ENCODE data around the gene ESRRA.
"Not testable (repeated sequence)": the region's sequence is repeated elsewhere in the genome, so short reads cannot be mapped to it uniquely, and the experiment has no call there.

Gene ESRRA

DNA sequence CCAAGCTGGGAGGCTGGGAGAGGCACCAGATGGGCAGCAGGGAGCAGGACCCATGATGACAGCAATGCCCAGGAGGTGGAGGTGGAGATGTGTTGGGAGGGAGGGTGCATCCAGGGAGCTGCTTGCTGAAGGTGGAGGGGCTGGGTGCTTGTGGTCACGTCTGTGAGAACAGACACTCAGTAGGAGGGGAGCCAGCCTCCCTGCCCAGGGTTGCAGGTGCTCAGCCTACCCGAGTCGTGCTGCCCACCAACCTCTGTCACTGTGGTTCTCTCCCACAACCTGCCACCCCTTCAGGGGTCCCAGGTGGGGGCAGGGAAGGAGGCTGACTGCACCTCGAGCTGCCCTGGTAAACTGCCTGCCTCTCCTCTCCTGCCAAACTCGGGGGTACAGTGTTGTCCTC lies 18.0 kb downstream of the ESRRA start:
- no peak for DNase-seq (ENCODE audit: low read depth)
- TF ChIP-seq, protein P1, sequence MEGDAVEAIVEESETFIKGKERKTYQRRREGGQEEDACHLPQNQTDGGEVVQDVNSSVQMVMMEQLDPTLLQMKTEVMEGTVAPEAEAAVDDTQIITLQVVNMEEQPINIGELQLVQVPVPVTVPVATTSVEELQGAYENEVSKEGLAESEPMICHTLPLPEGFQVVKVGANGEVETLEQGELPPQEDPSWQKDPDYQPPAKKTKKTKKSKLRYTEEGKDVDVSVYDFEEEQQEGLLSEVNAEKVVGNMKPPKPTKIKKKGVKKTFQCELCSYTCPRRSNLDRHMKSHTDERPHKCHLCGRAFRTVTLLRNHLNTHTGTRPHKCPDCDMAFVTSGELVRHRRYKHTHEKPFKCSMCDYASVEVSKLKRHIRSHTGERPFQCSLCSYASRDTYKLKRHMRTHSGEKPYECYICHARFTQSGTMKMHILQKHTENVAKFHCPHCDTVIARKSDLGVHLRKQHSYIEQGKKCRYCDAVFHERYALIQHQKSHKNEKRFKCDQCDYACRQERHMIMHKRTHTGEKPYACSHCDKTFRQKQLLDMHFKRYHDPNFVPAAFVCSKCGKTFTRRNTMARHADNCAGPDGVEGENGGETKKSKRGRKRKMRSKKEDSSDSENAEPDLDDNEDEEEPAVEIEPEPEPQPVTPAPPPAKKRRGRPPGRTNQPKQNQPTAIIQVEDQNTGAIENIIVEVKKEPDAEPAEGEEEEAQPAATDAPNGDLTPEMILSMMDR (IDR thresholded peaks at IDR 0.05; ENCODE audit: control insufficient read depth, insufficient read depth, low read depth, low read length, missing control alignments) = no peak
- H3K4me3 ChIP-seq (ENCODE audit: control insufficient read depth, low read depth, low read length) = no peak overlapping the region

DNA sequence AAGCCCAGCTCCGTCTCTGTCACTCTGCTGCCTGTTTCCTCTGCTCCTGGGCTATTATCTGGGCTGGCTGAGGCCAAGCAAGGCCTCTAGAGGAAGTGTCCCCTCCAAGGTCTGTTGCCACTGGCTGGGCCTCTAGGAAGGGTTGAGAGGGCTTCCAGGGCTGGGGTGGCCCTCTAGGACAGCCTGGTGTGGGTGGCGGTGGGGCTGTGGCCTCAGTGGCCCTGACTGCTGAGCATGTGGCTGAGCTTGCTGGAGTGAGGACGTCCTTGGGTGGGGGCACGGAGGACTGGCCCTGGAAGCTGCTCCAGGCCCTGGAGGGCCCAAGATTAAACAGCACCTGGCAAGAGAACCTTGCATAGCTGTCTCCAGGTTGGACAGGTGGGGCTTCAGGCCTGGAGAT lies 18.7 kb downstream of the ESRRA start:
- H3K4me3 ChIP-seq (ENCODE audit: control insufficient read depth, low read depth, low read length); DNase-seq (ENCODE audit: low read depth): not testable (repeated sequence)

DNA sequence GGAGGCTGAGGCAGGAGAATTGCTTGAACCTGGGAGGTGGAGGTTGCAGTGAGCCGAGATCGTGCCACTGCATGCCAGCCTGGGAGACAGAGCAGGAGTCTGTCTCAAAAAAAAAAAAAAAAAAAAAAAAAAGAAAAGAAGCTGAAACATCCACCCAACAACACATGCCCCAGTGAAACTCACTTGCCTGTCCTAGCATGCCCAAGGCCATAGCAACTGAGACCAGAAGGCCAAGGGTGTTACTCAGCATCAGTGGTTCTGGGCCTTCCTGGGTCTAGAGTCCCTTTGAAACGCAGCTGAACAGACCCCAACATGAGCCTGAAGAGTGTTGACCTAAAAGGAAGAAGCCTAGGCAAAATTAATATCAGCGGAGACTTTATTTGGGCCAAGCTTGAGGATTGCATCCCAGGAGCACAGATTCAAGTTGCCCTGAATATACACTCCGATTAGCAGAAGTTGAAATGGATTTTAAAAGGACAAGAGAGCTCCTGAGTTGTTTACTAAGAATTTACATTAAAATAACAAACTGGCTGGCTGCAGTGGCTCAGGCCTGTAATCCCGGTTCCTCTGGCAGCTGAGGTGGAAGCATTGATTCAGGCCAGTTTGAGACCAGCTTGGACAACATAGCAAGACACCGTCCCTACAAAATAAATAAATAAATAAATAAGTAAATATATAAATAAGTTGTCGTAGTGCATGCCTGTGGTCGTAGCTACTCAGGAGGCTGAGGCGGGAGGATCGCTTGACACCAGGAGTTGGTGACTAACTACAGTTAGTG lies 19.6 kb downstream of the ESRRA start:
- TF ChIP-seq, protein P1 (IDR thresholded peaks at IDR 0.05; ENCODE audit: control insufficient read depth, insufficient read depth, low read depth, low read length, missing control alignments) = no peak
- no peak for DNase-seq (ENCODE audit: low read depth)

DNA sequence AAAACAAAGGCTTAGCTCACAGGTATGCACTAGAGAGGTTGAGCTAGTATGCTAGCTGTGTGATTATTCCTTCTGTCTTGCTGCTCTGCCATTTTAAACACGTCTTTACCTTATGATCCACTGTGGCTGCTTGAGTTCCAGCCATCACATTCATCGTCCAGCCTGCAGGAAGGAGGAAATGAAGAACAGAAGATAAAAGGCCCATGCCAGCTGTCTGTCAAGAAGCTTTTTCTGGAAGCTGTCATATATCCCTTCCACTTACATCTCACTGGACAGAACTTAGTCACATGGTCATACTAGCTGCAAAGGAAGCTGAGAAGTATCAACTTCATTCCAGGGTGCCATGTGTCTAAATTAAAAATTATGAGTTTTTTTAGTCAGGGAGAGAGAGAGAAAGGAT lies 22.1 kb downstream of the ESRRA start:
- no peak overlapping the region for H3K4me3 ChIP-seq (ENCODE audit: control insufficient read depth, low read depth, low read length)
- DNase-seq (ENCODE audit: low read depth) = no peak
- TF ChIP-seq, protein P1 (IDR thresholded peaks at IDR 0.05; ENCODE audit: control insufficient read depth, insufficient read depth, low read depth, low read length, missing control alignments) = no peak

More for the DNA sequence above, 19.6 kb downstream of the ESRRA start:
- no peak overlapping the region for H3K4me3 ChIP-seq (ENCODE audit: control insufficient read depth, low read depth, low read length)

DNA sequence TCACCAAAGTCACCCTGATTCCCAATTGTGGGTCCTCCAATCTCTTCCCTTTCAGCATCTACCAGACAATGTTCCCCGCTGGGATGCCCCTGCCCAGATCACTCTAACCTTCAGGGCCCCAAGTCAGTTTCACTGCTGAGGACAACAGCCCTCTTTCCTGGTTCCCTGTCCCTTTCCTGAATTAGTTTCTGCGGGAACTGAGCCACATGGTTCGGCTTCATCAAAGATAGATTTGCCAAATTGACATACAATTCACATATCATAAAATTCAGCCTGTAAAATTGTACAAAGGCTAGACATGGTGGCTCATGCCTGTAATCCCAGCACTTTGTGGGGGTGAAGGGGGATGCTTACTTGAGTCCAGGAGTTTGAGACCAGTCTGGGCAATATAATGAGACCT lies 22.7 kb downstream of the ESRRA start:
- DNase-seq (ENCODE audit: low read depth) = no peak
- H3K4me3 ChIP-seq (ENCODE audit: control insufficient read depth, low read depth, low read length) = no peak overlapping the region
- TF ChIP-seq, protein P1 (IDR thresholded peaks at IDR 0.05; ENCODE audit: control insufficient read depth, insufficient read depth, low read depth, low read length, missing control alignments) = no peak

DNA sequence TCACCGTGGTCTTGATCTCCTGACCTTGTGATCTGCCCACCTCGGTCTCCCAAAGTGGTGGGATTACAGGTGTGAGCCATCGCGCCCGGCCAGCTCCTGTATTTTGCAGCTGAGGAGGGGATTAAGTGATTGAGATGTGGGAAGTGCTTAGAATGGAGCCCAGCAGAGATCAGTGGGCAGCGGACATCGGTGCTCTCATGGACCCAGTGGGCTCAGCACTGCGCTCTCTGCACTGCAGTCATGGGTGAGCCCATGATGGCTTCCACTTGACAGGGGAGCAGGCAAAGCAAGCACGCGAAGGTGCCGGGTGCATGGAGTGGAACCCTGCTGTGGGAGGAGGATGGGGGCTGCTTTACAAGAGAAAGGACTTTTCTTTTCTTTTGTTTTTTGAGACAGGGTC lies 25.6 kb downstream of the ESRRA start:
- TF ChIP-seq, protein P1 (IDR thresholded peaks at IDR 0.05; ENCODE audit: control insufficient read depth, insufficient read depth, low read depth, low read length, missing control alignments) = no peak
- no peak overlapping the region for H3K4me3 ChIP-seq (ENCODE audit: control insufficient read depth, low read depth, low read length)
- DNase-seq (ENCODE audit: low read depth) = no peak

DNA sequence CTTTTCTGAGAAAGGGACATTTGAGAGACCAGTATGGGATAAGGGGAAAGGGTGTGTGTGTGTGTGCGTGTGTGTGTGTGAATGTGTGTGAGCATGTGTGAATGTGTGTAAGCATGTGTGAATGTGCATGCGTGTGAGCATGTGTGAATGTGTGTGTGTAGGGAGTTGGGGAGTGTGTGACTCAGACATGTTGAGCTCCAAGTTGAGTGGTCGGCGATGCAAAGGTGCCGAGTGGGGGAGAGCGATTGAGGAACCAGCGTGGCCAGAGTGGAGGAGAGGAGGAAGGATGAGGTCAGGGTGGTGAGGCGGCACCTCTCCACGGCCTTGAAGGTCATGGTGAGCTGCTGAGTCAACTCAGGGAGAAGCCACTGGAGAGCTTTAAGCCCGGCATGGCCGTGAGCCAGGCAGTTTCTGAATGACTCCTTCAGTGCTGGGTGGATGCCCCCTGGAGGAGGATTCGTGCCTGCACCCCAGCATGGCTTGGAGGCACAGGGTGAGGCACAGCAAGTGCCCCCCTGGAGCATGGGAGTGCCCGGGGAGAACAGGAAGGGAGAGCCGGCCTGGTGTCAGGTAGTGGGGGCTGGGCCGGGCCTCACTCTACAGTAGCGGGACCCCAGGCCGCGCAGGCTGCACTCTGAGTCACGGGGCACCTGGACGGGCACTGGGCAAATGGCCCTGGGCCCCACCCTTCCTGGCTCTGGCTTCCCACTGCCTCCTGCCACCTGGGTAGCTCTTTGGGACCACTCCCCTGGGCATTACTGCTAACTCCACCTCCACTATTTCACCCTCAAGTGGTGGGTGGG lies 26.4 kb downstream of the ESRRA start:
- TF ChIP-seq, protein P1 (IDR thresholded peaks at IDR 0.05; ENCODE audit: control insufficient read depth, insufficient read depth, low read depth, low read length, missing control alignments) = peak; percentile 84
- H3K4me3 ChIP-seq (ENCODE audit: control insufficient read depth, low read depth, low read length) = no peak overlapping the region
- DNase-seq (ENCODE audit: low read depth) = peak; percentile 63

Measured in AG09309 (cell line).